Stimulated activated CD8-positive, alpha-beta memory T cell treated with anti-CD3 and anti-CD28 coated beads, Interleukin-7, amount 100 ng/mL, for 48 hours (primary cell): ENCODE results near the gene B3GLCT.

Experiments
- DNase-seq, 2 donors: peaks; one replicate each; pipeline ENCODE4 v3.0.0-alpha.2; 2020; ENCODE audit warnings: low read depth in 1 of 2; ENCODE audit errors: extremely low read depth in 1 of 2

The B3GLCT gene

GRCh38 chr13:31221057-31221456 is 21.3 kb downstream of the B3GLCT start:
- DNase-seq = no peak

DNA sequence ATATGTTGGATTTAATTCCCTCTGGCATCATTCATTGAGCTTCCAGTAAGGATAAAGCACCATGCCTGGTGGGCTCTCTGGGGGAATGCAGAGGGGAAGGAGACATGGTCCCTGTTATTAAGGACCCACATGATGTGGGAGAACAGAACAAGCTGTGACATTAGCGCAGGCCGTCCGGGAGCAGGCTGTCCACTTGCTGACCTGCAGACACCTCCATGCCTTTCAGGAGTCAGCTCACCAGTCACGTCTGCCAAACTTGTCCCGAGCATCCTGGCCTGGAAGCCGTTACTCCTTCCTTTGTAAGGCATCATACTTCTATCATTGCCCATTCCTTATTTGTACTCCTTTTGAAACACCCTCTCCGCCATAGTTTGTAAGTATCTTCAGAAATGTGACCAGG is 23.4 kb downstream of the B3GLCT start:
- DNase-seq = no peak

DNA sequence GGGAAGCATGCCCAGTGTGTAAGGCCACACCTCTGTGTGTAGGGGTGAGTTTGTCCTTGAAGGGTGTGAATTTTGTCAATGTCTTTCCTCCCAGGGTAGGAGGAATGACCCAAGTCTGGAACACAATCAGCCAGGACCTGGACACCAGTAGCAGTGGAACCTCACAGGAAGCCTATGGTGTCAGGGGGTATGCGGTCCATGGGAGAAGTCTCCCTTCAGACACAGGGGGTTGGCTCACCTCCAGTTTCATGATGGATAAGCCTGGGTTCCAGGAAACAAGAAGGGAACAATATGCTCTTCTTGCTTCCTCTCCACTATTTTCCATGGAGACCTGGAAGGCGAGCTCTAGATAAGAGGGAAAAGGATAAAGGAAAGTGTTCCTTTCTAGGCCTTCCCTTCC is 23.9 kb downstream of the B3GLCT start:
- DNase-seq = no peak

DNA sequence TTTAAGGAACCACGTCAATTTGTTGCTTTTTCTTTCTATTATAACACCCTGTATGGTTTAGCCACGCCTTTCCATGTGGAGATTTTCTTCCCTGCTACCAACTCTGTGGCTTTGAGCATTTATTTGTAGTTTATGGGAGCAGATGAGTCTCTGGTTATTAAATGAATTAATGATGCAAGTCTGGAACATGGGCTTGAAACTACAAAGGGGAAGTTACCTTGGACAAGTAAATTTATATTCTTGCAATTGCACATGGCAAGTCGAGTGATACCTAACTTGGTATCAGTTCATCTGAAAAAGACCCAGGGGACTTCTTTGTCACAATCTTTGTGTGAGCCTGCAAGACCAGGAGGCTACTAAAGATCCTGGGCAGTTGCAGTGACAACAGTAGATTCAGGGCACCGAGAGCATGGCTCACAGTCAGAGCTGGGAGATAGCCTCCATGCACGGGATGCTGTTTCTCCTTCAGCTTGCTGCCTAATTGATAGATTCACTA is 24.4 kb downstream of the B3GLCT start:
- DNase-seq = no peak

GRCh38 chr13:31224963-31225559 is 25.3 kb downstream of the B3GLCT start:
- no peak for DNase-seq

DNA sequence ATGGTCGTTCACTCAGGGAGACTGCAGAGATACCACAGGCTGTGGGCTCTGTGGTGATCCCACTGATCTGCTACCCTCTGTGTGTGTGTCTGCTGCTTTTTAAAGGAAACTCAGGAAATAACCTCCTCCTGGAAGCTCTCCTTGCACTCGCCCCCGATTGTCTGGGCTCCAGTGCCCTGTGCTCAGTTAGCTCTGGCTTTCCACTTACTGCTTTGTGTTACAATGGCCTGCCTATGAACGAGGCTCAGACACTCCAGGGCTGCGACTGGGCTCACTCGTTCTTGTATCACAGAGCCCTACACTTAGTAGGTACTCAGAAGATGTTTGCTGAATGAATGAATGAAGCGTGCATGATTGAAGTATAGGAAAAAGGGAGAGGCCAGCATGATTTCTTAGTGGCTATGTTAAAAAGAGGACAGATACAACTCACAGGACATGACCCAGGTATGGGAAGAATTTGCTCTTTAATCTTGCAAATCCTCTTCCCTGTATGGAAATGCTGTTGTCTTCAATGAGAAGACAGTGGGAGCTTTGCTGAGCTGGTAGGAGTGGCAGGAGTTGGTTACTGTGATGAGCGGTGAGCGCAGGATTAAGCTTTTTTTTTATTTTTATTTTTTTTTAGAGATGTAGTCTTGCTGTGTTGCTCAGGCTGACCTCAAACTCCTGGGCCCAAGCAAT is 26.4 kb downstream of the B3GLCT start:
- DNase-seq = no peak

- DNase-seq = no peak
These were observed 27.3 kb downstream of the B3GLCT start for GRCh38 chr13:31227063-31227462.

DNA sequence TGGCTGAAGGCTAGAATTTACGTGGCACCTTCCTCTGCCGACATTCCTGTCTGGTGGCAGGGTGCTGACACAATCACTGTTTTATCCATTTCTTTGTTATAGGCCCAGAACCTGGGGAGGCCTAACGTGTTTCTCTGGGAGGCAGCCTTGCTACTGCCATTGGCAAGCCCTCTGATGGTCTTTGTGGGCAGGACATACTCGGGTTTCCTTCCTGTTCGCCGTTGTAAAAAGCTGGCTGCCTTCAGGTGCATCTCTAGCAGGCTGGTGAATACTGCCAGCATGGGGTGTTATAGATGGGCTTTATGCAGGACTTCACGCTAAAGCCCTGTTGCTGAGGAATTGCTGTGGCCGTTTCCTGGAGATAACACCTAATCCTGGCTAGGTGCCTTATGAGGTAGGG is 28.1 kb downstream of the B3GLCT start:
- DNase-seq = no peak

GRCh38 chr13:31234729-31235128 is 35.0 kb downstream of the B3GLCT start:
- no peak for DNase-seq

GRCh38 chr13:31236211-31236786 is 36.5 kb downstream of the B3GLCT start:
- DNase-seq = no peak

DNA sequence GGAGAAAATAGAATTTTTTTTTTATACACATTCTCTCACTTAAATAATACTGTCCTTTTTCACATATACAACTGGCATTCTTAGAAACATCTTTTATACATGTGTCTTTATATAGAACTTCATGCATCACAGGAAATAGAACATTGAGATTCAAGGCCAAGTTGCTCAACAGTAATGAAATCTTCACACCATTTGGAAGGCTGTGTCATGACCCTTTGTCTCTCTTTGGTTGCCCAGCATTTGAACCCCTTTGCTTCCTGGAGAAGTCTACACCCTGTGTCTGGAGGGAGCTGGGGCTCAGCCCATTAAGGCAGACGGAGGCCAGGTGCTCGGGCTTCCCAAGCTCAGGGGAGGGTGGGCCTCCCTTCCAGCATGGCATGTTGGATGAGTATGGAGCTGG is 41.1 kb downstream of the B3GLCT start:
- DNase-seq = no peak

- no peak for DNase-seq
These were observed 42.6 kb downstream of the B3GLCT start for GRCh38 chr13:31242367-31242766.

DNA sequence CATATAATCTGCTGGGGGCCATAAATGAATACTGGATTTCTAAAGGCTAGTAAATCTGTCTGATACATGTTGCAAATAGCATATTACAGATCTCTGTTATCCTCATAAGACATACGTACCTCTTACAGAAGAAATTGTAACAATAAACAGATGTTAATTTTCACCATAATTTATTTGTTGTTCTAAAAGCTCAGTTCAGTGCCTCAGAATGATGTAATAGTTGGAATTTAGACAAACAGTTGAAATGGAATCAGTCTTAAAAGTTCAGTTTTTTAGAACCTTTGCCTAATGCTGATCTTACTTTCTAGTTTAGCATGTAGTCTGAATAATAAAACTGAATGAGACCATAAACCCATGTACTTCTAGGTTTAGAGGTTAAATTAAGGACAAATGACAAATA is 43.1 kb downstream of the B3GLCT start:
- no peak for DNase-seq

GRCh38 chr13:31245598-31246373 is 46.0 kb downstream of the B3GLCT start:
- no peak for DNase-seq

GRCh38 chr13:31246918-31247317 is 47.1 kb downstream of the B3GLCT start:
- DNase-seq = no peak

DNA sequence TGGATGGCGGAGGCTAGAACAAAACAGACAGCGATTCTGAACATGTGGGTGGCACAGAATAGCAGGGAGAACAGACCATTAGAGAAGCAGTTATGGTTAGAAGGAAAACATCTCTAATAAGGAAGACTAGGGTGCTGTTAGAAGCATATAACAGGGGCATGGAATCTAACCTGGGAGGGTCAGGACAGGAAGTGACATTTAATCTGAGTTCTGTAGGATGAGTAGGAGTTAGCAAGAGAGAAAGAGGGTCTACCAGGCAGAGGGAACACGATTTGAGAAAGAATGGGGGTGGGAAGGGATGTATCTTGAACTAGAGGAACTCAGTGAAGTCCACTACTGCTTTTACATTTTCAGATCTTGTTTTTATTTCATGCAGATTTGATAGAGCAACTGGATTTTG is 48.6 kb downstream of the B3GLCT start:
- no peak for DNase-seq

GRCh38 chr13:31248965-31249539 is 49.3 kb downstream of the B3GLCT start:
- no peak for DNase-seq

- DNase-seq = no peak
These were observed 50.7 kb downstream of the B3GLCT start for GRCh38 chr13:31250435-31250834.

DNA sequence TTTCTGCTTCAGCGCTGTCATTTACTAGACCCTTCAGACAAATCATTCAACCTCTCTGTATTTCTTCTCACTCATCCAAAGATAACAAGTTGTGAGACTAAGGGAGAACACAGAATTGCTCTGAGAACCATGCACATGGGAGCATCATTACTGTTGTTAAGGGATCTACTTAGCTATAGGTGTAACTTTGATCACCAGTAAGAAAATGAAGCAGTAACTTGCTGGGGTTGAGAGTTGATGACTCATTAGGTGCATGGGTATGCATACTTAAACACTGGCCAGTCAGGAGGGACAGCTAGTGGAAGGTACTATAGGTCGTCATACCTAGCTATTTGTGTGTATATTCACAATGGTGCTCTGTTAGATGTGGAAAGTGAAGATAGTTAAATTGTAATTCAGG is 61.5 kb downstream of the B3GLCT start:
- no peak for DNase-seq

DNA sequence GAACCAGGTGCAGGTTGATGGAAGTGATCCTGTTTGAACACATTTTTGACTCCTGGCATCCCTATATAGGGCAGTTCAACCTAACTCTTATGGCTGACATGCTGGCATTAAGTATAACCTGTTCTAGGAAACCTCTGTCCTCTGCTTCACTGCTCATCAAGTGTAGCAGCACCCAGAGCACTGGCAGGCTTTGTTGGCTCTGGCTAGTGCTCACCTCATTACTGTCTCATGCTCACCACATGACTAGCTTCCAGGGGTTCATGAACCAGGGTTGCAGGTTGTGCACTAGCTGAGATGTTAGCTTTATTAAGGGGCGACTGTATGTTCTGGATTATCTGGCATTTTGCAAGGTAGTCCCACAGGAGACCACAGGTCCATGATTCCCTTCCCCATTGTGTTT is 63.6 kb downstream of the B3GLCT start:
- no peak for DNase-seq

GRCh38 chr13:31264151-31264550 is 64.4 kb downstream of the B3GLCT start:
- no peak for DNase-seq
